Measurements from ENCODE around the gene HS6ST1.

DNA sequence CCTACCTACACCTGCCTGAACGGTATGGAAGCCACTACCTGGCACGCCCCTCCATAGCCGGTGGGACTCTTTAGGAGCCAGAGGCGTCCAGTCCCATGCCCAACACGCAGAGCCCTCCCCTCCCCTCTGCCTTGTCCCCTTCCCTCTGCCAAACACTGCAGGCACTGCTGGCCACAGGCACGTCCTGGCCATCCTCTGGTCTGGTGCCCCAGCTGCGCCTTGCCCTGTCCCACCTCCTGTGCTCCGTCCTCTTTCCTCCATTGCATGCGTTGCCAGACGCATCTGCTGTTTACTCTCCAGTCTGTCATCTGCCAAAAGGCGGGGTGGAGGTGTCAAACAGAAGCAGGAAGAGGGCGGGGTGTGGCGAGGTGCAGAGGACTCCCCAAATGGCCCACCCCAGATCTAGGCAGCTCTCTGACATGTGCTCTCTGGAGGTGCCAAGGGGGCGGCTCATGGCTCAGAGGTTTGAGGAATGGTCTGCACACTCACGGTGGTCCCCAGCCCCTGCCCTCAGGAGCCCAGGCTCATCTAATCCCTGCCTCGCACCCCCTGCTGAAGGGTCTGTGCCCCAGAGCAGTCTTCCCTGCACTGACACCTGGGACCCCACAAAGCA lies 45.1 kb downstream of the HS6ST1 start:
- TF ChIP-seq, protein P1, sequence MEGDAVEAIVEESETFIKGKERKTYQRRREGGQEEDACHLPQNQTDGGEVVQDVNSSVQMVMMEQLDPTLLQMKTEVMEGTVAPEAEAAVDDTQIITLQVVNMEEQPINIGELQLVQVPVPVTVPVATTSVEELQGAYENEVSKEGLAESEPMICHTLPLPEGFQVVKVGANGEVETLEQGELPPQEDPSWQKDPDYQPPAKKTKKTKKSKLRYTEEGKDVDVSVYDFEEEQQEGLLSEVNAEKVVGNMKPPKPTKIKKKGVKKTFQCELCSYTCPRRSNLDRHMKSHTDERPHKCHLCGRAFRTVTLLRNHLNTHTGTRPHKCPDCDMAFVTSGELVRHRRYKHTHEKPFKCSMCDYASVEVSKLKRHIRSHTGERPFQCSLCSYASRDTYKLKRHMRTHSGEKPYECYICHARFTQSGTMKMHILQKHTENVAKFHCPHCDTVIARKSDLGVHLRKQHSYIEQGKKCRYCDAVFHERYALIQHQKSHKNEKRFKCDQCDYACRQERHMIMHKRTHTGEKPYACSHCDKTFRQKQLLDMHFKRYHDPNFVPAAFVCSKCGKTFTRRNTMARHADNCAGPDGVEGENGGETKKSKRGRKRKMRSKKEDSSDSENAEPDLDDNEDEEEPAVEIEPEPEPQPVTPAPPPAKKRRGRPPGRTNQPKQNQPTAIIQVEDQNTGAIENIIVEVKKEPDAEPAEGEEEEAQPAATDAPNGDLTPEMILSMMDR (optimal IDR thresholded peaks at IDR 0.05 in 1 of 3, IDR thresholded peaks at IDR 0.05 in 1 of 3, conservative IDR thresholded peaks at IDR 0.05 in 1 of 3; ENCODE audit: extremely low read depth in 1 of 3, insufficient read depth in 2 of 3, low read length in 3 of 3): no peak
- TF ChIP-seq EZH2 (IDR thresholded peaks at IDR 0.05; ENCODE audit: low read length): no peak
